Effector memory CD8-positive, alpha-beta T cell (primary cell): ENCODE measurements around the gene KRTAP20-4.

ENCODE experiments used
- ATAC-seq: fragments of 150-1000 bp; cut with Tn5 transposase; replicated peaks from 2 replicates; pipeline ENCODE4 v1.10.0; 2021; ENCODE audit warnings: mild to moderate bottlenecking, moderate library complexity
- DNase-seq, 3 experiments: peaks; one replicate each; pipeline ENCODE4 v3.0.0; 2021
- H3K27ac Mint-ChIP-seq, 2 donors: one replicate each; pipeline ENCODE4 v1.8.0; 2022; ENCODE audit warnings: mild to moderate bottlenecking in 2 of 2, mixed read lengths in 2 of 2, moderate library complexity in 2 of 2
- H3K27me3 Mint-ChIP-seq, 2 donors: one replicate each; pipeline ENCODE4 v1.8.0; 2022; ENCODE audit warnings: mixed read lengths in 2 of 2
- H3K36me3 Mint-ChIP-seq: one replicate; pipeline ENCODE4 v1.8.0; 2022; ENCODE audit warnings: mild to moderate bottlenecking, moderate library complexity, mixed read lengths; ENCODE audit not compliant: insufficient read depth
- H3K4me1 Mint-ChIP-seq, 2 donors: one replicate each; pipeline ENCODE4 v1.8.0; 2022; ENCODE audit warnings: low read depth in 2 of 2, mixed read lengths in 2 of 2
- H3K4me3 Mint-ChIP-seq, 2 donors: one replicate each; pipeline ENCODE4 v1.8.0; 2022; ENCODE audit warnings: mild to moderate bottlenecking in 2 of 2, mixed read lengths in 2 of 2, moderate library complexity in 2 of 2
- H3K9me3 Mint-ChIP-seq, 2 donors: one replicate each; pipeline ENCODE4 v1.8.0; 2022; ENCODE audit warnings: mixed read lengths in 2 of 2
- total RNA-seq, 9 experiments: gene quantifications; one replicate each; lab custom pipeline; 2026; lab: John Stamatoyannopoulos, UW

Gene KRTAP20-4
- 0 to 0.06 (median 0) reads per million in 9 experiments for total RNA-seq

DNA sequence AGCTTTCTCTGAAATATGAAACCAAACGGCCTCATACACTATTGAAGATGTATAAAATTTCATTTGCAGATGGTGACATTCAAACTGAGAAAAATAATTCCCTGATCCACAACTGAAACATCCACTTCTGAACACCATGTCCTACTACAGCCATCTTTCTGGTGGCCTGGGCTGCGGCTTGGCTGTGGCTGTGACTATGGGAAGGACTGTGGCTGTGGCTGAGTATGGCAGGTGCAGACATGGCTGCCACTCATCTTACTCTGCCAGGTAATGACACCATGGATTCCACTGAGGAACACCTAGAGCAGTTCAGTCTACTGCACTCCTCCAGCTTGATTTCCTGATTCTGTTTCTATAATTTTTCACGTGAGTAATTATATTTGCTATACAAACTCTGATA, at the start of gene KRTAP20-4:
Gene KRTAP20-4, plus strand, starts transcription at position 106 of the 400 bp plus-strand sequence.
- Mint-ChIP-seq H3K27ac (no peak within 1 kb of the TSS), H3K9me3 (no peaks in the 10 kb centered on the region), H3K4me1 (no peaks in the 10 kb centered on the region), H3K4me3 (no peak within 1 kb of the TSS), H3K36me3 (no peaks in the 10 kb centered on the region), H3K27me3 (no peaks in the 10 kb centered on the region)
- DNase-seq (no peak), ATAC-seq (no peak)

DNA sequence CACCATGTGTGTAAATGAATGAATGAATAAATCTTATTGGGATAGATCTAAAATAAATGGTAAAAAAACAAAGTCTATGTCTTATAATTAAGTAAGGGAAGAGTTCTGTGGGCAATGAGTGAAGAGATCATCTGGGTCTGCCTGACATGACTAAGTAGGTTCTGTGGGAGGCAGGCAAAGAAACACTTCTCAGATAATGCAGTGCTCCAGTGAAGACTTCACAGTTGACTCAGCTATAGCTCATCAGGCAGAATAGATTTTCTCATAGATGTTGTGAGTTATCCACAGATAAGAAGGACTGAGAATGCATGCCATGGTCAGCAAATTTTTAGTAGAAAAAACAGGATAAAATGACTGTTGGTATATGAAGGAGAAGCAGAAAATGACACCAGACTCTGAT, 42.7 kb upstream of the KRTAP20-4 start:
- Mint-ChIP-seq H3K4me1 (no peaks in the 10 kb centered on the region), H3K36me3 (no peaks in the 10 kb centered on the region), H3K27ac (no peak overlapping the region), H3K9me3 (no peaks in the 10 kb centered on the region), H3K27me3 (no peaks in the 10 kb centered on the region), H3K4me3 (no peak overlapping the region)
- ATAC-seq (no peak), DNase-seq (no peak)

DNA sequence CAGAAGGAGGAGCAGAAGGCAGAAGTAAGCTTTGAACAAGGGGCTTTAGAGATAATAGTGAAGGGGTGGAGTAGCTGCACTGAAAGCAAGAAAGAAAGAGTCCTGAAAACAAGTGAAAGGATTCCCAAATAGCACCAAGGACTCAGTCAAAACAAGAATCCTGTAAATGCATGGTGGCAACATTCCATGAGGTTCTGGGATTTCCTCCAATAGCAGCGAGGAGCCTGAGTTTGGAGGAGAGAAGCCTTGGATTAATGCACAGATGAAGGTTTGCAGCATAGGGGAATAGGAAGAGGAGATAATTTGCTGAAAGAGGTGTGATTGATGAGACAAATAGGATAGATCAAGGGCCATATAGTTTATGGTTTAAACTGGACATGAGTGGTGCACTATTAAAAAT, 41.1 kb upstream of the KRTAP20-4 start:
- H3K4me1 Mint-ChIP-seq: no peaks in the 10 kb centered on the region
- H3K27ac Mint-ChIP-seq: no peak overlapping the region
- H3K27me3 Mint-ChIP-seq: no peaks in the 10 kb centered on the region
- no peaks in the 10 kb centered on the region for H3K36me3 Mint-ChIP-seq
- ATAC-seq: no peak
- no peak for DNase-seq
- H3K4me3 Mint-ChIP-seq: no peak overlapping the region
- no peaks in the 10 kb centered on the region for H3K9me3 Mint-ChIP-seq

DNA sequence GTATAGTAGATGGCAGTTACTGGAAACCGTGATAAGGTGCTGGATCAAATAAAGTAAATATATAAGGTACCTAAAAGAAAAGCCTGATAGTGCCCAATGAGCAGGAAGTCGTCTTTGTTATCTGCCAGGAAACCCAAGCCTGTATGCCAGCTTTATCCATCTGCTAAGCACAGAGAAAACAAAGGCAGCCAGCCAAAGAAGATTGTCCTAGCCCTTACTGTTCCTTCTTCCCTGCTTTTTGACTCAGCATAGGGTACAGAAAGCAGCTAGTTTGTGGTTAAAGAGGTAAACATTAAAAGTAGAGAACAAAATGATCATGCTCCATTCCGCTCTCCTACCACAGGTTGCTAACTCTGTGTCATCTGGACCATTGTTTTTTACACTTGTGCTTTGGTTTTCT, 40.3 kb upstream of the KRTAP20-4 start:
- Mint-ChIP-seq H3K4me1 (no peaks in the 10 kb centered on the region), H3K4me3 (no peak overlapping the region), H3K27ac (no peak overlapping the region), H3K9me3 (no peaks in the 10 kb centered on the region), H3K36me3 (no peaks in the 10 kb centered on the region), H3K27me3 (no peaks in the 10 kb centered on the region)
- ATAC-seq: no peak
- DNase-seq: no peak

DNA sequence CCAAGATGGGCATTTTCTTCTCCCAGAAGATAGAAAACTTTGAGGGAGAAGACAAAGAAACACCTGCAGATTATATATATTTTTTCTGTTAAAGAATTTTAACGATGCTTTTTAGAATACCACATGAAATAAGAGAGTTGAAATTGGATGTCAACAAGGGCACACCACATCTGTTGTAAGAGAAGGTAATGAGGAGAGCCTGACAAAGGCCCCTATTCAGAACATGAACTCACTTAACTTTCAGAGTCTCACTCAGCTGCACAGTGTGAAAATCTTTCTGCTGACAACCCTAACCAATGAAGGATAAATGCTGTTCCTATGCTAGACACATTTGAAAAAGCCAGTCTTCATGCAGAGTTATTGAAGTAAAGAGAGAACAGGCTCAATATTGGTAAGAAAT, 37.6 kb upstream of the KRTAP20-4 start:
- no peak overlapping the region for H3K4me3 Mint-ChIP-seq
- ATAC-seq: no peak
- H3K27me3 Mint-ChIP-seq: no peaks in the 10 kb centered on the region
- H3K4me1 Mint-ChIP-seq: no peaks in the 10 kb centered on the region
- DNase-seq: no peak
- no peak overlapping the region for H3K27ac Mint-ChIP-seq
- H3K9me3 Mint-ChIP-seq: no peaks in the 10 kb centered on the region
- H3K36me3 Mint-ChIP-seq: no peaks in the 10 kb centered on the region

DNA sequence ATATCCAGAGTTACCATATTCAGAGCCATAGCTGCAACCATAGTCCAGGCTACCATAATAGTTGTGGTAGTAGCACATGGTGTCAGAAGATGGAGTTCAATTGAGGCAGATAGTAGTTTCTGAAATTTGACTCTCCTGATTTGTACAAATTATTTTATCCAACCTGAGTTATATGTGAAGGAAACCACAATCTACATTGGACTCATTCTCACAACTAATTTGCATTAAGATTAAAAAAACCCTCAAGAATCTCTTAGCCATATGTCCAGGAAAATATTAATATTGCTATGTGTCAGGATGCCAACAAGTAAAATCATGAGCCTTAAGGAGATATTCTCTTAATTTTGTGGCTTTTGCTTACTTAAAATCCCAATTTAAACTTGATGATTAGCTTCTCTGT, 30.1 kb upstream of the KRTAP20-4 start, which contains the start of gene KRTAP22-2:
Gene KRTAP22-2, minus strand, starts transcription at position 101 of the 400 bp plus-strand sequence.
- peaks cover 0 to 5% of the 10 kb centered on the region in 2 donors for H3K9me3 Mint-ChIP-seq
- no peaks in the 10 kb centered on the region for H3K4me1 Mint-ChIP-seq
- no peak within 1 kb of the TSS for H3K27ac Mint-ChIP-seq
- H3K36me3 Mint-ChIP-seq: no peaks in the 10 kb centered on the region
- no peak within 1 kb of the TSS for H3K4me3 Mint-ChIP-seq
- DNase-seq (no peak), ATAC-seq (no peak)
- no peaks in the 10 kb centered on the region for H3K27me3 Mint-ChIP-seq

DNA sequence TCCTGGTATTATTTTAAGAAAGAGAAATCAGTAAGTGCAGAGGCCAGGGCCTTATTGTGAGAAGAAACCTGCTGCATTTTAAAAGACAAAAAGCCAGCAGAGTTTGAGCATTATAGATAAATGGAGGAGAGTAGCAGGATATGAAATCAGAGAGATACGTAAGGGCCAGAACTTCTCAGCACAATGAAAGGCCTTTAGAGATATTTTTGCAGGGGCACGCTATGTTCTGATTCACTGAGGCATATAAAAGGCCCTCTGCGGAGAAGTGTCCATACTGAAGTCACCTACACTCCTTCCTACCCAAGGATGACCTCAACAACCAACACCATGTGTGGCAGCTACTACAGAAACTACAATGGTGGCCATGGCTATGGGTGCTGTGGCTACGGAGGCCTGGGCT, 28.3 kb upstream of the KRTAP20-4 start, which contains the start of gene KRTAP6-3:
Gene KRTAP6-3, plus strand, starts transcription at position 301 of the 400 bp plus-strand sequence. Its CDS starts 6 bp downstream, at position 307.
- ATAC-seq (no peak), DNase-seq (no peak)
- H3K36me3 Mint-ChIP-seq: no peaks in the 10 kb centered on the region
- H3K4me3 Mint-ChIP-seq: no peak within 1 kb of the TSS
- no peak within 1 kb of the TSS for H3K27ac Mint-ChIP-seq
- no peaks in the 10 kb centered on the region for H3K4me1 Mint-ChIP-seq
- peaks cover 0 to 5% of the 10 kb centered on the region in 2 donors for H3K9me3 Mint-ChIP-seq
- no peaks in the 10 kb centered on the region for H3K27me3 Mint-ChIP-seq

DNA sequence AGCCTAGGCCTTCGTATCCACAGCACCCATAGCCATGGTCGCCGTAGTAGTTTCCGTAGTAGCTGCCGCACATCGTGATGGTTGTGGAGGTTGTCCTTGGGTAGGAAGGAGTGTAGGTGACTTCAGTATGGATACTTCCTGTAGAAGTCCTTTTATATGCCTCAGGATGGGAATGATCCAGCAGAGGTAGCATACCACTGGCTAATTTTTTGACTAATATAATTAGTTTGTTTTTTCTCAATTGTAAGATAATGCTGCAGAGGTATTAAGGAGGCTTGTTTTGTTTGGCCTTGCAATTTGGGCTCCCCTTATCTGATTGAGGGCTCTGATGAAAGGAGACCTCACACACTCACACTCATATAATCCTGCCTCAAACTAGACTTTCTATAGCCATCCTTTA, 21.6 kb upstream of the KRTAP20-4 start, which contains the start of gene KRTAP6-2:
Gene KRTAP6-2, minus strand, starts transcription at position 101 of the 400 bp plus-strand sequence. Its CDS starts 28 bp downstream, at position 73.
- Mint-ChIP-seq H3K27me3 (no peaks in the 10 kb centered on the region), H3K4me3 (no peak within 1 kb of the TSS), H3K36me3 (no peaks in the 10 kb centered on the region), H3K4me1 (no peaks in the 10 kb centered on the region), H3K9me3 (peaks cover 5 to 12% of the 10 kb centered on the region in 2 donors), H3K27ac (no peak within 1 kb of the TSS)
- ATAC-seq: no peak
- no peak for DNase-seq

DNA sequence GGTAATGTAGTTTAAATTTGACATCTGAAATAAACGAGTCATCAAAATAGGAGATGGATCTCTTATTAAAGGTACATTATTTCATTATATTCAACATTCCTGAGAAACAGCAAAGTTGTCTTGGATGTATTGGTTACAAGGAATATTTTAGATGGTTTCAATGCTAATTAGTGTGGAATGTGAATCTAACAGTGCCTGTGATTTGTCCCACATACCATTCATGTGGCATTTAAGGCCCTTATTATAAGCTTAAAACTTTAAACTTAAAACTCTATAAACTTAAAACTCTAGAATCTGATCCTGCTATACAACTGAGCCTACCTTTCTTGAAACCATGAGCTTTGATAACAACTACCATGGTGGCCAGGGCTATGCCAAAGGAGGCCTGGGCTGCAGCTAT, 19.6 kb upstream of the KRTAP20-4 start, which contains the start of gene KRTAP22-1:
Gene KRTAP22-1, plus strand, starts transcription at position 301 of the 400 bp plus-strand sequence.
- Mint-ChIP-seq H3K36me3 (no peaks in the 10 kb centered on the region), H3K4me1 (no peaks in the 10 kb centered on the region), H3K4me3 (no peak within 1 kb of the TSS), H3K27ac (no peak within 1 kb of the TSS), H3K9me3 (peaks cover 10 to 12% of the 10 kb centered on the region in 2 donors), H3K27me3 (no peaks in the 10 kb centered on the region)
- DNase-seq: no peak
- no peak for ATAC-seq

DNA sequence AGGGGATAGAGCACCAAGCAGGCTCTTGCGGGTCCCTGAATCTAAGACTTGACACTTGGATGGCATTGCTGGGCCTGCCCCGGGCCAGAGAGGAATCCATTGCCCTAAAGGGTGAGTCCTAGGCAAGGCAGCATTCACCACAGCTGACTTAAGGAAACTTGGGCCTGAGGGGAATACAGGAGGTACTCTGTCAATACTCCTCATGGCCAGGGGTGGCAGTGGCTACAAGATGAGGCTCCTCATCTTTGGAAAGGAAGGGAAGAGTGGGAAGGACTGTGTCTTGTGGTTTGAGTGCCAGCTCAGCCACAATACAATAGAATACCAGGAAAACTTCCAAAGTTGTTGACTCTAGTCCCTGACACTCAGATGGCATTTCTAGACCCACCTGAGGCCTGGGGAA, 14.5 kb upstream of the KRTAP20-4 start:
- H3K27ac Mint-ChIP-seq: no peak overlapping the region
- H3K4me1 Mint-ChIP-seq: no peaks in the 10 kb centered on the region
- no peak overlapping the region for H3K4me3 Mint-ChIP-seq
- no peaks in the 10 kb centered on the region for H3K36me3 Mint-ChIP-seq
- DNase-seq: no peak
- no peaks in the 10 kb centered on the region for H3K27me3 Mint-ChIP-seq
- peaks cover 10 to 12% of the 10 kb centered on the region in 2 donors for H3K9me3 Mint-ChIP-seq
- no peak for ATAC-seq

DNA sequence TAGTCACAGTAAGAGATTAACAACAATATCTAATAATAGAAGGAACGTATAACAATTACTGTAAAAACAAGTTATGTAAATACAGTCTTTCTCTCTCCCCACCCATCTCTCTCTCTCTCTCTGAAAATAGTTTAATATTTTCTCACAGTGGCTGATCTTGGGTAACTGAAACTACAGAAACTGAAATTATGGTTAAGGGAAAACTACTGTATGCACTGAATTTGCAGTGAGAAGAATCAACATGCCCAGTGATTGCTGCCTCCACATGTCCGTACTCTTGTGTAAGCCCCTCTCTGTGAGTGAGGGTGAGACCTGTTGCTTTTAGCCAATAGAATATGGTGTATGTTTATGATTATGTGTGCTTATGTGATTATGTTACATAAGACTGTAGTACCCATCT, 8.3 kb upstream of the KRTAP20-4 start:
- no peak for DNase-seq
- H3K4me3 Mint-ChIP-seq: no peak overlapping the region
- no peaks in the 10 kb centered on the region for H3K36me3 Mint-ChIP-seq
- no peak overlapping the region for H3K27ac Mint-ChIP-seq
- H3K27me3 Mint-ChIP-seq: no peaks in the 10 kb centered on the region
- no peaks in the 10 kb centered on the region for H3K4me1 Mint-ChIP-seq
- peaks cover 0 to 1% of the 10 kb centered on the region in 2 donors for H3K9me3 Mint-ChIP-seq
- no peak for ATAC-seq

DNA sequence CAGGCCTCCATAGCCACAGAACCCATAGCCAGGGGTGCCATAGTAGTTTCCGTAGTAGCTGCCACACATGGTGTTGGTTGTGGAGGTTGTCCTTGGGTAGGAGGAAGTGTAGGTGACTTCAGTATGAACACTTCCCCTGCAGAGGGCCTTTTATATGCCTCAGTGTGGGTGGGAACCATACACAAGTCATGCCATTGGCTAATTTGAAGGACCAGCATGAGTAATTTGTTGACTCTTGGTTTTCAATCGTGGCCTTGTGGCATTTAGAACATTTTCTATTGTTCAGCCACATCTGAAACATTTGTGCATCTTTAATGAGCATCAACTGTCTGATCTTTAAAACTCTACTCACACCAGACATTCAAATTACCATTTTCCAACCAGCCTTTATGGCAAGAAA, 6.6 kb upstream of the KRTAP20-4 start, which contains the start of gene KRTAP6-1:
Gene KRTAP6-1, minus strand, starts transcription at position 95 of the 400 bp plus-strand sequence. Its CDS starts 26 bp downstream, at position 69.
- H3K27me3 Mint-ChIP-seq: no peaks in the 10 kb centered on the region

DNA sequence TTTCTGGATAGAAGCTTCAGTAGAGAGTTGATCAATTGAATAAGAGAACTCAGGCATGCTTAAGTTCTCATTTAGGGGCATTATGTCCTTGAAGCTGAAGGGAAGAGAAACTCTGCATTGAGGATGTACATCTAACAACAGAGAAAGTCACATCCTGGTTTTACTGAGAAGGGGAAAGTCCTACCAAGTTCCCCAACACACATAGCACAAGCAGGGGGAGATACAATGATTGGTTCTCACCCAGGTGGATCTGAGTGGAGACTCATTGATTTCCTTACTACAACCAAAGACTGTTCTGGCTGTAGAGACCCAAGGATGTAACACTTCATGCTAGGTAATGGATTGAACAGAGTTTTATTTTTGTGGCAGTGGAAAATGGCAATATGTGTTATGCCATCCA, 5.2 kb upstream of the KRTAP20-4 start:
- DNase-seq: no peak
- H3K27ac Mint-ChIP-seq: no peak overlapping the region
- peaks cover 0 to 1% of the 10 kb centered on the region in 2 donors for H3K9me3 Mint-ChIP-seq
- no peaks in the 10 kb centered on the region for H3K36me3 Mint-ChIP-seq
- ATAC-seq: no peak
- H3K4me3 Mint-ChIP-seq: no peak overlapping the region
- H3K4me1 Mint-ChIP-seq: no peaks in the 10 kb centered on the region
- H3K27me3 Mint-ChIP-seq: no peaks in the 10 kb centered on the region

More for the DNA sequence above, 6.6 kb upstream of the KRTAP20-4 start, which contains the start of gene KRTAP6-1:
- DNase-seq (no peak), ATAC-seq (no peak)
- no peak within 1 kb of the TSS for H3K27ac Mint-ChIP-seq
- no peaks in the 10 kb centered on the region for H3K4me1 Mint-ChIP-seq
- H3K4me3 Mint-ChIP-seq: no peak within 1 kb of the TSS
- H3K36me3 Mint-ChIP-seq: no peaks in the 10 kb centered on the region
- peaks cover 0 to 1% of the 10 kb centered on the region in 2 donors for H3K9me3 Mint-ChIP-seq

DNA sequence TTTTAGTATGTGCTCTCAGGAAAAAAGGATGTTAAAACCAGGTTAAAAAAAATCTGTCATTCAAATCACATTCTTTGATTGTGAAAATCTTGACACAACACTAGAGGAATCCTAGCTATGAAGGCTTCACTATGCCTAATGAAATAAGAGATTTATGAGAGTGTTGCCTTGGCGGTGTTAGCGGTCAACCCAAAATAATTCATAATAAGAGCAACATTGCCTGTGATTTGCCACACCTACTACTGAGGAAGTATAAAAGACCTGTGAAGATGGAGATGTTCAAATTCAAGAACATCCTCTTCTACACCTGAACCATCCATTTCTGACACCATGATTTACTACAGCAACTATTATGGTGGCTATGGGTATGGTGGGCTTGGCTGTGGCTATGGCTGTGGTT, 4.3 kb upstream of the KRTAP20-4 start, which contains the start of gene KRTAP20-1:
Gene KRTAP20-1, plus strand, starts transcription at position 301 of the 400 bp plus-strand sequence. Its CDS starts 30 bp downstream, at position 331.
- ATAC-seq (no peak), DNase-seq (no peak)
- Mint-ChIP-seq H3K27me3 (no peaks in the 10 kb centered on the region), H3K9me3 (peaks cover 0 to 1% of the 10 kb centered on the region in 2 donors), H3K4me3 (no peak within 1 kb of the TSS), H3K4me1 (no peaks in the 10 kb centered on the region), H3K36me3 (no peaks in the 10 kb centered on the region), H3K27ac (no peak within 1 kb of the TSS)
